Measurements from ENCODE around the gene SERPINA6.
"Not testable (repeated sequence)": the region's sequence is repeated elsewhere in the genome, so short reads cannot be mapped to it uniquely, and the experiment has no call there.

Gene SERPINA6

GRCh38 chr14:94321421-94322271, 1.5 kb downstream of the SERPINA6 start:
- DNase-seq: no peak

- DNase-seq: no peak
These were observed 2.9 kb downstream of the SERPINA6 start for GRCh38 chr14:94320243-94320642.

- DNase-seq: no peak
These were observed 5.9 kb downstream of the SERPINA6 start for GRCh38 chr14:94317259-94317658.

GRCh38 chr14:94316692-94317091, 6.4 kb downstream of the SERPINA6 start:
- no peak for DNase-seq

- DNase-seq: no peak
These were observed 8.2 kb downstream of the SERPINA6 start for GRCh38 chr14:94314890-94315289.

- no peak for DNase-seq
These were observed 9.0 kb downstream of the SERPINA6 start for GRCh38 chr14:94313991-94314655.

- no peak for DNase-seq
These were observed 10.5 kb downstream of the SERPINA6 start for GRCh38 chr14:94312481-94313246.

GRCh38 chr14:94310248-94310647, 12.9 kb downstream of the SERPINA6 start:
- DNase-seq: no peak

- no peak for DNase-seq
These were observed 13.4 kb downstream of the SERPINA6 start for GRCh38 chr14:94309721-94310120.

- no peak for DNase-seq
These were observed 15.6 kb downstream of the SERPINA6 start for GRCh38 chr14:94307410-94307992.

GRCh38 chr14:94306047-94306978, 16.8 kb downstream of the SERPINA6 start:
- no peak for DNase-seq

- DNase-seq: no peak
These were observed 17.5 kb downstream of the SERPINA6 start for GRCh38 chr14:94305620-94306019.

- DNase-seq: no peak
These were observed 18.9 kb downstream of the SERPINA6 start for GRCh38 chr14:94304243-94304642.

- DNase-seq: no peak
These were observed 20.0 kb downstream of the SERPINA6 start for GRCh38 chr14:94303111-94303510.

- no peak for DNase-seq
These were observed 25.0 kb downstream of the SERPINA6 start for GRCh38 chr14:94298130-94298529.

GRCh38 chr14:94296181-94296545, 27.0 kb downstream of the SERPINA6 start:
- not testable (repeated sequence) for DNase-seq

GRCh38 chr14:94295360-94296180, 27.6 kb downstream of the SERPINA6 start:
- DNase-seq: no peak

GRCh38 chr14:94293578-94293924, 29.6 kb downstream of the SERPINA6 start:
- no peak for DNase-seq

- DNase-seq: no peak
These were observed 30.1 kb downstream of the SERPINA6 start, which contains the start of gene SERPINA10 for GRCh38 chr14:94292872-94293577. SERPINA10 (minus strand) TSS chr14:94293268; CDS start chr14:94290593, 2,675 bp downstream.

- DNase-seq: no peak
These were observed 30.6 kb downstream of the SERPINA6 start for GRCh38 chr14:94292526-94292871.

Data from CD4-positive, alpha-beta T cell treated with Interferon gamma for 1 hour (primary cell).